DMS53 (cell line): ENCODE measurements around the gene KRT79.

Source experiments
- DNase-seq: peaks from one replicate; lab custom pipeline; 2025; lab: John Stamatoyannopoulos, UW

KRT79 gene

GRCh38 chr12:52789637-52790426 lies 44.3 kb downstream of the KRT79 start:
- DNase-seq: peak; percentile 19

GRCh38 chr12:52788876-52789636 lies 45.1 kb downstream of the KRT79 start:
- DNase-seq: no peak

- no peak for DNase-seq
Observed at GRCh38 chr12:52788192-52788875, 45.8 kb downstream of the KRT79 start.

- no peak for DNase-seq
Observed at GRCh38 chr12:52787324-52788191, 46.6 kb downstream of the KRT79 start.

GRCh38 chr12:52784909-52785308 lies 49.2 kb downstream of the KRT79 start:
- no peak for DNase-seq

GRCh38 chr12:52783563-52784316 lies 50.4 kb downstream of the KRT79 start:
- DNase-seq: no peak

- DNase-seq: no peak
Observed at GRCh38 chr12:52782502-52782901, 51.6 kb downstream of the KRT79 start.

- DNase-seq: no peak
Observed at GRCh38 chr12:52781399-52782082, 52.6 kb downstream of the KRT79 start.

GRCh38 chr12:52779914-52780313 lies 54.2 kb downstream of the KRT79 start:
- DNase-seq: no peak

- DNase-seq: no peak
Observed at GRCh38 chr12:52778833-52779232, 55.3 kb downstream of the KRT79 start.

GRCh38 chr12:52777566-52777965 lies 56.5 kb downstream of the KRT79 start:
- DNase-seq: no peak

- DNase-seq: no peak
Observed at GRCh38 chr12:52776913-52777395, 57.2 kb downstream of the KRT79 start, which contains the start of gene KRT76. KRT76 (minus strand) TSS chr12:52777345; CDS start chr12:52777291, 54 bp downstream.

GRCh38 chr12:52776435-52776834 lies 57.7 kb downstream of the KRT79 start:
- no peak for DNase-seq

- no peak for DNase-seq
Observed at GRCh38 chr12:52774629-52775250, 59.4 kb downstream of the KRT79 start.

GRCh38 chr12:52772772-52773171 lies 61.3 kb downstream of the KRT79 start:
- no peak for DNase-seq

GRCh38 chr12:52772188-52772587 lies 61.9 kb downstream of the KRT79 start:
- no peak for DNase-seq

- no peak for DNase-seq
Observed at GRCh38 chr12:52771505-52771904, 62.6 kb downstream of the KRT79 start.
